RKO (cell line): ENCODE results near the gene TSPYL6.

Source experiments
- DNase-seq: peaks from one replicate; pipeline ENCODE4 v3.0.0-alpha.2; 2016; ENCODE audit warnings: low spot score

The TSPYL6 gene

GRCh38 chr2:54255230-54256090, 569 bp downstream of the TSPYL6 start:
- no peak for DNase-seq

- DNase-seq: no peak
These were observed 1.8 kb downstream of the TSPYL6 start for GRCh38 chr2:54254180-54254579.

GRCh38 chr2:54249629-54250028, 6.4 kb downstream of the TSPYL6 start:
- no peak for DNase-seq

- DNase-seq: no peak
These were observed 8.9 kb downstream of the TSPYL6 start for GRCh38 chr2:54247115-54247514.

- DNase-seq: no peak
These were observed 15.2 kb downstream of the TSPYL6 start for GRCh38 chr2:54240515-54241469.

GRCh38 chr2:54239427-54239826, 16.6 kb downstream of the TSPYL6 start:
- no peak for DNase-seq

GRCh38 chr2:54237428-54237827, 18.6 kb downstream of the TSPYL6 start:
- DNase-seq: no peak

GRCh38 chr2:54233832-54234649, 22.0 kb downstream of the TSPYL6 start:
- DNase-seq: no peak

- no peak for DNase-seq
These were observed 27.1 kb downstream of the TSPYL6 start for GRCh38 chr2:54228945-54229344.

GRCh38 chr2:54227798-54228197, 28.2 kb downstream of the TSPYL6 start:
- DNase-seq: no peak

GRCh38 chr2:54226260-54226659, 29.8 kb downstream of the TSPYL6 start:
- no peak for DNase-seq

- no peak for DNase-seq
These were observed 31.0 kb downstream of the TSPYL6 start for GRCh38 chr2:54224997-54225396.

- no peak for DNase-seq
These were observed 42.9 kb downstream of the TSPYL6 start for GRCh38 chr2:54213082-54213481.

GRCh38 chr2:54212456-54212855, 43.6 kb downstream of the TSPYL6 start:
- DNase-seq: peak; percentile 82

GRCh38 chr2:54209379-54209778, 46.6 kb downstream of the TSPYL6 start:
- no peak for DNase-seq

GRCh38 chr2:54208364-54209240, 47.4 kb downstream of the TSPYL6 start:
- no peak for DNase-seq

- no peak for DNase-seq
These were observed 48.3 kb downstream of the TSPYL6 start for GRCh38 chr2:54207666-54208195.

GRCh38 chr2:54206596-54206995, 49.4 kb downstream of the TSPYL6 start:
- peak; percentile 45 for DNase-seq

- no peak for DNase-seq
These were observed 51.6 kb downstream of the TSPYL6 start for GRCh38 chr2:54204476-54204875.
